Stromal cell of bone marrow (primary cell): ENCODE measurements around the gene CNNM2.
"Not testable (repeated sequence)": the region's sequence is repeated elsewhere in the genome, so short reads cannot be mapped to it uniquely, and the experiment has no call there.

Experiments used
- DNase-seq: peaks from one replicate; pipeline ENCODE4 v3.0.0-alpha.2; 2012; ENCODE audit warnings: low read depth

CNNM2 gene

DNA sequence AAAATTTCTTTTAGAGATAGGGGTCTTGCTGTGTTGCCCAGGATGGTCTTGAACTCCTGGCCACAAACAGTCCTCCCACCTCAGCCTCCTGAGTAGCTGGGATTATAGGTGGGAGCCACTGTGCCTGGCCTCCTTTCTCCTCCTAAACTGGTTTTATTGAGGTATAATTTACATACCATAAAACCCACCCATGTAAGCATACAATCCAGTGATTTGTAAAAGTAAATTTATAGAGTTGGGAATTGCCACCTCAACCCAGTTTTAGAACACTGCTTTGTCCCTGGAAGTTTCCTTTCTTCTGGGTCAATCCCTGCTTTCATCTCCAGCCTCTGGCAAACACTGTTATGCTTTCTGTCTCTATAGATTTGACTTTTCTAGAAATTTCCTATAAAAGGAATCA, 49.0 kb downstream of the CNNM2 start:
- DNase-seq, result no peak

DNA sequence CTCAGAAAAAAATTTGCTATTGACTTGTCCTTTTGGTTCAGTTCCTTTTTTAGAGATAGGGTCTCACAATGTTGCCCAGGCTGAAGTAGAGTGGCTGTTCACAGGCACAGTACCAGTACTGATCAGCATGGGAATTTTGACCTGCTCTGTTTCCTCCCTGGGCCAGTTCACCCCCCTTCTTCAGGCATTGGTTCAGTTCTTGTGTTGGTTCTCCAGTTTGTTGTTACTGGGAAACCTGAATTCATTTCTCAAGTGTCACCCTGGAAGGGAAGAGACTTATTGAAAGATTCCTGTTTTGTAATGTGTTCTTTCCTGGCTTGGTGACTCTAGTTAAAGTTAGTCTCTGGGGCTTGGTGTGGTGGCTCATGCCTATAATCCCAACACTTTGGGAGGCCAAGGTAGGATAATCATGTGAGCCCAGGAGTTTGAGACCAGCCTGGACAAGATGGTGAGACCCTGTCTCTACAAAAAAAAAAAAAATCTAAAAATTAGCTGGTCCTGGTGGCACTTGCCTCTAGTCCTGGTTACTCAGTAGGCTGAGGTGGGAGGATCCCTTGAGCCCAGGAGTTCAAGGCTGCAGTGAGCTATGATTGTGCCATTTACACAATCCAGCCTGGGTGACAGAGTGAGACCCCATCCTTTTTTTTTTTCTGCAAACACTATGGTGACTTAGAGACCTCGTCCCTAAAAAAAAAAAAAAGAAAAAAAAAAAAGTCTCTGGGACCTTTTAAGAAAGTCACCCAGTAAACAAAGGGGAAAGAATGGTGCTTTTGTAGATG, 52.7 kb downstream of the CNNM2 start:
- DNase-seq, result no peak

DNA sequence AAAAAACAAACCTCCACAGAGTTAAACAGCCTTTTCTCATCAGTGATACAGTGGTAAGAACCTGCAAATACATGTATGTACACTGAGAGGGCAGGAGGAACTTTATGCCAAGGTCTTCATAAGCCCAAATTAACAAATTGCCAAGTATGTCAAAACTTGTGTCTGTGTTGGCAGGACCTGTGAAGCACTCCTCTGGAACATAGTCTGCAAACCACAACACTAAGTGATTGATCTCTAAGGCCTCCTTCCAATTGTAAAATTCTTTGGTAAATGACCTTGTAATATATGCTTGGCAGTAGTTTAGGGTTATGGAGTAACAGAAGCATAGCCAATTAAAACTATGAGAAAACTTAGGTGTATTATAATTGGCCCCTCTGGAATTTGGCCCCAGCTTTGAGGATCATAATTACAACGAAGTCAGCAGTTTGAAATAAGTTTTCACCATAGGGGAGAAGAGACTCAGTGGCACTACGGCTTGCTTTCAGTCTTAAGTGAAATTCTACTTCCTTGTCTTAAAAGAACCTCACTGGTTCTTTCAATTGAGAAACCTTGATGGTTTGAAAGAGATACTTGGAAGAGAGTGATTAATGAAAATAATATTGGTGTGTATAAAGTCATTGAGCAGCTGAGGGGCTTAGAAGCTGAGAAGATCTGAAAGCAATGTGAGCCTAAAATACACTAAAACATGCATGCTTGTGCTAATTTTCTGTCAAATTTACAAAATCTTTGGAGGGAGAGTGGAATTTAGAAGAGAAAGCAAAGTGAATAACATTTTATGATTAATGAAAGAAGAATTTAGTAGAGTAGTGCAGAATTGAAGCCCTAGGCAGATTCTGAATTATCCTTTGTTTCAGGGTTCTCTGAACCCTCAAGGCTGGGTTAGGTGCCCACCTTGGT, 57.6 kb downstream of the CNNM2 start:
- no peak for DNase-seq

- DNase-seq, result not testable (repeated sequence)
Measured at GRCh38 chr10:102976380-102976726, 58.3 kb downstream of the CNNM2 start.

DNA sequence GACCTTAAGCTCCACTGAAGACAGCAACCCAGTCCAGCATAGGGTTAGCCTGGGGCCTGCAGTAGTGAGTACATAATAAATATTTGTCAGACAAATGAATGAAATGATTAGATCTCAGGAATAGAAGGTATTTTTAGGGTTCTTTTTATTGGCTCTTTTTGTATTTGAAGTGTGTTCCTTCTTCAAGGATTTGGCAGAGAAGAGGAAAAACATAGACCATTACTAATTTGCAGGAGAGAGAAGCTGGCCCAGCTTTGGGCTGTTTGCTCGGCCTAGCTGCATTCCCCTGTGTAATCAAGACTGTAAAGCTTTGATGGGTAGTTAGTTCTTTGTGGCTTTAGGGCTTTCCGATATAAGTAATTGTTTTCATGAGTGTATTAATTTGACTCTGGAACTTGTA, 64.2 kb downstream of the CNNM2 start:
- no peak for DNase-seq

DNA sequence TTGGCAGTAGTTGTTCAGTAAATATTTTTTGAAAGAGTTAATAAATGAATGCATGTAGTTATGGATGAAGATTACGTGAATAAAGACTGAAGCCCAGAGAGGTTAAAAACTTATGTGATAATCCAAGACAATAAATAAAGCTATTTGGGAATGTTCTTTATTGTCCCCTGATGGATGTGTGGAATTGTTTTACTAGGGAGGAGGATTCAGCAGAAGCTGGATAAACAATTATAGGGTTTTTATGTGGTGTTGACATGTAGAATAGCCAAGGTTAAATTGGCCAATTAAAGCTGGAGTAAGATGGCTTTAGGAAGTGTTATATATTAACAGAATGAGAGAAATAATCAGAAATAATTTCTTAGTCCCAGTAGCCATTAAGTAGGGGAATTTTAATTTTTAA, 66.0 kb downstream of the CNNM2 start:
- no peak for DNase-seq

DNA sequence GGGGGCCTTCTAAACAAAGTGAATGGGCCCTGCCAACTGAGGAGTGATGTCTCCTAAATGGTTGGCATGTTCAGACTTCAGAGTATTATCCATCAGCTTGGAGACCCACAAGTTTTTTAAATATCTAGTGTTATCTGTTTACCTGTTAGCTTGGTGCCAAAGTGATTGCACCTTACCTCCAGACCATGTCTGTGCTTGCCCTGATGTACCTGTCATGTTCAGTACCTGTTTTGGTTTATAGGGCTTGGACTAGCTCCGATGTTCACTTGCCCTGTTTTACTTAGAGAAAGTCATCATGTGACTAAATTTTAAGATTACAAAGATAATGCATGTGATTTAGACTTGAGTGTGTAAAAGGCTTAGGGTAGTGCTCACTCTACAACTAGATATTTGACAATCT, 67.7 kb downstream of the CNNM2 start:
- DNase-seq, result no peak

DNA sequence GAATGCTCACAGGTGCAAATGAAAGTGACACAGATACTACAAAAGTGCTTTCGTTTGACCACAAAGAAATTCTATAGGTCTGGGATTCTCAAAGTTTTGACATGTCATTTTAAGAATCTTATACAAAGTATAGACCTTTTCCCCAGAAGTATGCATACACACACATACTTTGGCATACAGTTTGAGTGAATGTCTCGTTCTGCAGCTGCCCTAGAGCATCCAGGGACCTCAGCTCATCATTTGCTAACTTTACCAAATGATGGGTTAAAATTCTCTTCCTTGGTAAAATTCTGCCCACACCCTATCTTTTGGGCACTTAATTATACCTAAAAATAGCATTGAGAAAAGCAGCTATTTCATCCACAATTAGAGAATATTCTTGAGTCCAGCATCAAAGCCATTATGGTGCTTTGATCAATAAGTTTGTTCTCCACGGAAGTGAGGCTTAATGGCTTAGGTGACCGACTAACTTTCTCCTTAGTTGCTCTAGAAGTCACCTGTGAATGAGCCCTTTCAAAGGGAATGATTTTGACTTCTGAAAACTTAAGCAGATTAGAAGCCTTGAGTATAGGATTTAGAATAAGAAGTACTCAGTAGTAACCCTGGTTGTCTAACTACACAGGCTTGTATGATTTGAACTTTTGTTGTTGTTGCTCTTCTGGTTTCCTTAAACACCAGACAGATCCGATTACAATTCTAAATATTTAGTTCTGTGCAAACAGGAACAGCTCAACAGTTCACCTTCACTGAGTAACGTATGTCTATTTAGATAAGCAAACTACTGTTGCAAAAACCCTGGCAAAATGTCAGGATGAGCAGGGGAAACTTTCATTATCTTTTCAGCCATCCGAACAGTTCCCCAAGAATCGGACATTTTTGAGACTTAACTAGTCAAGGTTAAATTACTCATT, 70.6 kb downstream of the CNNM2 start:
- DNase-seq, result no peak

DNA sequence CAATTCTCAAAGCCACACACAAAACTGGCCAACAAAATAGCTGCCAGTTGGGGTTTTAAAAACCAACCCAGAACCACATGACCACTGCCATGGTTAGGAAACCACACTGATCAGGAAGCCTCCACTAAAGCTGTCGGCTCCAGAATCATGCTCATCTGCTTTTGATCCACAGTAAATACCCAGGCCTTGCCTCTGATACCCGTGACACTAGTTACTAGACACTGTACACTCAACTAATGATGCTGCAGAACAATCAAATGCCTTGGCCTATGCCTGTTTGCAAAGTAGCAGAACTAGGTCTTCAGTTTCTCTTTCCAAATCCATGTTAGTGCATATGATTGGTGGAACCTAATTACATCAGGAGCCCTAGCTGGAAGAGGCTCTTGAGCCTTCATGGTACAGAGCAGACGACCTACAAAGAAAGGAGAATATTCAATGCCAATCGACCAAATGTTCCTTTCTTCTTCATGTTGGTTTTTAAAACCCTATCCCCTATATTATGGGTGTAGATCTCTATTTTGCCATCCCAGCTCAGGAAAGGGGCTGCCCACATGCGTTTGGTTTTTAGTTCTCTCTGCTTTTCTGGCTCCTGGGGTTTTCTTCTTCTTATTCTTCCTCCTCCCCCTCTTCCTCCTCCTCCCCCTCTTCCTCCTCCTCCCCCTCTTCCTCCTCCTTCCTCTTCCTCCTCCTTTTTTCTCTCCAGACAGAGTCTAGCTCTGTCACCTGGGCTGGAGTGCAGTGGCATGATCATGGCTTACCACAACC, 76.6 kb downstream of the CNNM2 start:
- no peak for DNase-seq

DNA sequence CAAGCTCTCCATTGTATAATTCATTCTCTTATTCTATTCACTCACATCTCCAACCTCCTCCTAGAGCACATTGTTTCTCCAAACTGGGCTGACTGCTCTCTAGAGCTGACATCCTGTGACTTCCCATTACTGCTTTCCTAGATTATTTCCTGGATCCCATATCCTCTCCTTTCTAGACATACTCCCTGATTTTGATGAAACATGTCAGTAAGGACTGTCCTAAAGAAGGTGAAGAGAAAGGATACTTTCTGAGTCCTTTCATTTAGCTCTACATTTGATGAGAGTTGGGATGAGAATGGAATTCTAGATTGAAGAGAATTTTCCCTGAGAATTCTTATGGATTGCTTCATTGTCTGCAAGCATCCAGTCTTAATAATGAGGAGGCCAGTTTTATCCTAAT, 78.8 kb downstream of the CNNM2 start:
- no peak for DNase-seq

DNA sequence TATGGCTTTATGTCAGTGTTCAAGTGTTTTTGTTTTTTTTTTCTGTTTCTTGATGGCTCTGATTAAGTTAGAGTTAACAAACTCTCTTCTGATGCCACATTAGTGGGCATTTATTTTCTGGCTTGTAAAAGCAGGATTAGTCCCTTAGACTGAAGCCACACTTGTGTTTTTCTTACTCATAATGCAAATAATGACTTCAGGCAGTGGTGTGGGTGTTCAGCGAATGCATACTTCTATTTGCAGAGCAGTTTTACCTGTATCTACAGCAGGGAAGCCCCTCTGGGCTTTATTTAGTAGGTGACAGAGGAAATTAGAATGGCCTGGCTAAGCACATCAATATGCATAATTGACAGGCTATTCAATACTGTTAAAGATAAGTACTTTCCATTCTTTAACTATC, 79.9 kb downstream of the CNNM2 start:
- no peak for DNase-seq

- DNase-seq, result no peak
Measured at GRCh38 chr10:102998399-102998907, 80.4 kb downstream of the CNNM2 start.

DNA sequence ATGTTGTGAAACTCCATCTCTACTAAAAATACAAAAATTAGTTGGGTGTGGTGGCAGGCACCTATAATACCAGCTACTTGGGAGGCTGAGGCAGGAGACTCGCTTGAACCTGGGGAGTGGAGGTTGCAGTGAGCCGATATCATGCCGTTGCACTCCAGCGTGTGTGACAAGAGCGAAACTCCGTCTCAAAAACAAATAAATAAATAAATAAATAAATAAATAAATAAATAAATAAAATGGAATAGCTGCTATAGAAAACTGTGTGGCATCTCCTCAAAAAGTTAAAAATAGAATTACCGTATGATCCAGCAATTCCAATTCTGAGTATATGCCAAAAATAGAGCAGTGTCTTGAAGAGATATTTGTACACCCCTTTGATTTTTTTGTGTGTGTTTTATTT, 82.0 kb downstream of the CNNM2 start:
- DNase-seq, result not testable (repeated sequence)

DNA sequence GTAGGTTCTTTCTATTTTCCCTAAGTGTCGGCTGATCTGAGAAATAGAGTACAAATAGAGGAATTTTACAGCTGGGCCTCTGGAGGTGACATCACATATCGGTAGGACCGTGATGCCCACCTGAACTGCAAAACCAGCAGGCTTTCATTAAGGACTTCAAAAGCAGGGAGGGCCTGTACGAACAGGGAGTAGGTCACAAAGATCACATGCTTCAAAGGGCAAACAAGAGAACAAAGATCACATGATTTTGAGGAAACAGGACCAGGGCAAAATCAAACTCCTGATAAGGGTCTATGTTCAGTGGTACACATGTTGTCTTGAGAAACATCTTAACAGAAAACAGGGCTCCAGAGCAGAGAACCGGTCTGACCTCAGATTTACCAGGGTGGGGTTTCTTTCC, 88.9 kb downstream of the CNNM2 start:
- no peak for DNase-seq

GRCh38 chr10:103013416-103013815, 95.3 kb downstream of the CNNM2 start:
- DNase-seq, result no peak

DNA sequence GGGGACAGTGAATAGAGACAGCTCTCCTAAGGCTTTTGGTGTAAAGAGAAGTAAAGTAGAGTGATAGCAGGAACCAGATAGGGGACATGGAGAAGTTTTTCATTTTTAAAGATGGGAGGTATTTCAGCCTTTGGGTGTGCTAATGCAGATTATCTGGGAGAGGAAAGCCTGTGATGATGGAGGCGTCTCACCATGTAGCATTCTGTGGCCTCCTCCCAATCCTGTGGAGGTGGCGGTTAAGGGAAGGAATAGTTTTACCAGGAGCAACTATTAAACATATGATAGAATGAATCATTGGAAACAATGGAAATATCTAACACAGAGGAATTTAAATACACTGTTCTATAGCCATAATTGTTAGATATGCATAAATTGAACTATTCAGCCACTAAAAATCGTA, 101.3 kb downstream of the CNNM2 start:
- no peak for DNase-seq

GRCh38 chr10:103021150-103021899, 103.2 kb downstream of the CNNM2 start:
- DNase-seq, result no peak

DNA sequence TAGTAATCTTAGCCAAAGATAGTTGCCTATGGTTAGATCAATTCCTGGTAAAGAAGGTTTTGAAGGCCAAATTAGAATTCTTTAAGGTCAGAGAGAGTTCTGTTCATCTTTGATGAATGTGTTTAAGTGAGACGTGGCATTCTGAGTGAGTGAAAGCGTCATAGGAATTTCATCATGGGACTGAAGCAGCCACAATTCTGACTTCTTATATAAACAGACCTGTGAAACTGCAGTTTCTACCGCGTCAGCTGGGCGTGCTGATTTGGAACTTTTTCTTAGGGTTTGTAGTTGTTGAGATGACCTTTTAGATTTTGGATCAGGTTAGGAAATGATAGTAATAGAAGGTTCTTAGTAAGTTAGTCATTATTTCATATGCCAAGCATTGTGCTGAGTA, 103.8 kb downstream of the CNNM2 start:
- peak; percentile 73 for DNase-seq

DNA sequence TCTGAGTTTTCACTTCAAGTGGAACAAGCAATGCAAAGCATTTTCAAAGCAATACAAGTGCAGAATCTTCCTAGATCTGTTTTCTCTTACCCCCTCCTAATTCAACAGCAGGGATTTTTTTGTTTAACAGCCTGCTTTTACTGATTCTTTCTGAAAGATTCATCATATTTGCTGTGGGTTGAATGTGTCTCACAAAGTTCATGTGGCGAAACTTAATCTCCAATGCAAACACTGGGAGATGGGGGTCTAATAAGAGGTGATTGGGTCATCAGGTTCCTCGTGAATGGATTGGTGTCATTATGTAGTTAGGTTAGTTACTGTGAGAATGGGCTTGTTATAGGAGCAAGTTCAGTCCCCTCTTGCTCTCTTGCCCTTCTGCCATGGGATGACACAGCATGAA, 107.6 kb downstream of the CNNM2 start:
- DNase-seq, result no peak

- no peak for DNase-seq
Measured at GRCh38 chr10:103038570-103038969, 120.5 kb downstream of the CNNM2 start.

GRCh38 chr10:103040418-103040817, 122.3 kb downstream of the CNNM2 start:
- DNase-seq, result no peak
